H1 (cell line): ENCODE results near the gene SLC25A45. TPM values are rescaled to one million over a fixed set of nuclear protein-coding genes. Genes with fewer than 3 reads are reported as not detected.
A peak's percentile ranks its signal among the peaks of the same experiment; 100 is the strongest.

ENCODE experiments used
- CTCF ChIA-PET: fragments of 300-600 bp; sonication (Branson Sonifier 250); formaldehyde crosslinking; loops from one replicate; lab custom pipeline; 2021; ENCODE audit not compliant: partially characterized antibody; lab: Charles Lee
- POLR2A ChIA-PET: fragments of 300-600 bp; sonication (Branson Sonifier 250); formaldehyde crosslinking; loops from one replicate; lab custom pipeline; 2021; ENCODE audit warnings: inconsistent platforms; ENCODE audit not compliant: partially characterized antibody; lab: Charles Lee
- DNase-seq, 2 experiments: peaks; one replicate each; pipeline versions ENCODE4 v3.0.0 to v3.0.0-alpha.2; 2010 to 2022; ENCODE audit warnings: low spot score in 2 of 2, low read depth in 1 of 2, mixed read lengths in 1 of 2
- FAIRE-seq: peaks from 2 replicates; lab custom pipeline; 2011; peaks lifted over from hg19 to GRCh38; lab: Jason Lieb, UNC
- H2AFZ ChIP-seq: 2 replicates; pipeline ENCODE4 v1.8.1; 2012; ENCODE audit warnings: low read length, inconsistent platforms
- H2AK5ac ChIP-seq: 2 replicates; pipeline ENCODE4 v1.6.1; 2013; ENCODE audit warnings: low read depth, low read length
- H2BK120ac ChIP-seq: replicated peaks from 2 replicates; pipeline ENCODE3; 2013; ENCODE audit warnings: low read depth, low read length, inconsistent platforms
- H2BK12ac ChIP-seq: 2 replicates; pipeline ENCODE4 v1.6.1; 2013; ENCODE audit warnings: low read depth, low read length
- H2BK15ac ChIP-seq: 2 replicates; pipeline ENCODE4 v1.6.1; 2013; ENCODE audit warnings: low read length
- H2BK20ac ChIP-seq: 2 replicates; pipeline ENCODE4 v1.6.1; 2013; ENCODE audit warnings: low read length
- H2BK5ac ChIP-seq: 2 replicates; pipeline ENCODE4 v1.6.1; 2013; ENCODE audit warnings: low read depth, low read length
- H3K14ac ChIP-seq: 2 replicates; pipeline ENCODE4 v1.6.1; 2013; ENCODE audit warnings: inconsistent platforms; ENCODE audit not compliant: insufficient read length
- H3K18ac ChIP-seq: 2 replicates; pipeline ENCODE4 v1.6.1; 2013; ENCODE audit warnings: low read length; ENCODE audit errors: extremely low read depth
- H3K23ac ChIP-seq: 2 replicates; pipeline ENCODE4 v1.6.1; 2013; ENCODE audit warnings: inconsistent platforms; ENCODE audit not compliant: insufficient read length
- H3K23me2 ChIP-seq: 2 replicates; pipeline ENCODE4 v1.6.1; 2013; ENCODE audit warnings: low read depth, low read length
- H3K27ac ChIP-seq: 2 replicates; pipeline ENCODE4 v1.6.1; 2011; ENCODE audit warnings: low read depth, low read length, inconsistent platforms
- H3K27me3 ChIP-seq, 4 experiments: replicated peaks in 1 of 4; 1 replicate in 1 of 4; 2 replicates in 3 of 4; pipeline versions ENCODE4 v1.6.1 to v1.8.1; 2011 to 2013; ENCODE audit warnings: low read length in 3 of 4, mild to moderate bottlenecking in 3 of 4, inconsistent platforms in 2 of 4, mixed read lengths in 2 of 4, moderate library complexity in 1 of 4; ENCODE audit not compliant: control insufficient read depth in 3 of 4, insufficient read depth in 3 of 4; ENCODE audit errors: extremely low read depth in 1 of 4
- H3K36me3 ChIP-seq, 4 experiments: 2 replicates each; pipeline versions ENCODE4 v1.6.1 to v1.8.1; 2011 to 2013; ENCODE audit warnings: mild to moderate bottlenecking in 4 of 4, low read length in 3 of 4, moderate library complexity in 2 of 4, control low read depth in 1 of 4, inconsistent platforms in 1 of 4; ENCODE audit not compliant: insufficient read depth in 4 of 4, control insufficient read depth in 2 of 4
- H3K4ac ChIP-seq: replicated peaks from 2 replicates; pipeline ENCODE3; 2013; ENCODE audit warnings: low read length, low read depth, mixed read lengths, inconsistent platforms; ENCODE audit not compliant: insufficient read length
- H3K4me1 ChIP-seq, 4 experiments: replicated peaks in 1 of 4; 1 replicate in 1 of 4; 2 replicates in 3 of 4; pipeline versions ENCODE4 v1.6.1 to v1.8.1; 2011 to 2013; ENCODE audit warnings: low read length in 3 of 4, inconsistent platforms in 2 of 4, mixed read lengths in 1 of 4; ENCODE audit not compliant: insufficient read depth in 4 of 4, control insufficient read depth in 3 of 4
- H3K4me2 ChIP-seq, 2 experiments: 2 replicates each; pipeline versions ENCODE4 v1.6.1 to v1.8.1; 2011 to 2013; ENCODE audit warnings: low read depth in 2 of 2, low read length in 2 of 2, control low read depth in 1 of 2, inconsistent platforms in 1 of 2, mild to moderate bottlenecking in 1 of 2; ENCODE audit not compliant: insufficient read depth in 1 of 2
- H3K4me3 ChIP-seq, 4 experiments: fragments of 200-600, 300-600 bp in 1 of 4; sonication (generic), shearing (Covaris generic), sonication (Bioruptor Twin) in 1 of 4; 2 replicates each; pipeline versions ENCODE4 v1.5.1 to v1.8.1; 2011 to 2016; ENCODE audit warnings: low read length in 4 of 4, low read depth in 3 of 4, control low read depth in 2 of 4, inconsistent platforms in 2 of 4, mild to moderate bottlenecking in 2 of 4, mixed read lengths in 1 of 4, moderate library complexity in 1 of 4; ENCODE audit not compliant: insufficient read depth in 2 of 4; ENCODE audit errors: extremely low read depth in 1 of 4
- H3K56ac ChIP-seq: replicated peaks from 2 replicates; pipeline ENCODE3; 2013; ENCODE audit warnings: low read depth, mild to moderate bottlenecking, mixed read lengths, low read length, inconsistent platforms; ENCODE audit not compliant: insufficient read length
- H3K79me1 ChIP-seq: 2 replicates; pipeline ENCODE4 v1.6.1; 2013; ENCODE audit warnings: low read depth, low read length, control low read depth
- H3K79me2 ChIP-seq, 2 experiments: 2 replicates each; pipeline versions ENCODE4 v1.6.1 to v1.8.1; 2012 to 2013; ENCODE audit warnings: low read length in 2 of 2, mild to moderate bottlenecking in 2 of 2, inconsistent platforms in 1 of 2; ENCODE audit not compliant: insufficient read depth in 2 of 2, control insufficient read depth in 1 of 2
- H3K9ac ChIP-seq, 4 experiments: replicated peaks in 1 of 4; 1 replicate in 1 of 4; 2 replicates in 3 of 4; pipeline versions ENCODE4 v1.6.1 to v1.8.1; 2011 to 2013; ENCODE audit warnings: low read depth in 3 of 4, low read length in 3 of 4, control low read depth in 2 of 4, mild to moderate bottlenecking in 2 of 4, moderate library complexity in 2 of 4, inconsistent platforms in 1 of 4; ENCODE audit errors: extremely low read depth in 1 of 4
- H3K9me3 ChIP-seq, 2 experiments: 2 replicates each; pipeline versions ENCODE4 v1.6.1 to v1.8.1; 2012 to 2013; ENCODE audit warnings: mild to moderate bottlenecking in 2 of 2, moderate library complexity in 2 of 2, control low read depth in 1 of 2, inconsistent platforms in 1 of 2, low read depth in 1 of 2, low read length in 1 of 2, mixed read lengths in 1 of 2; ENCODE audit not compliant: insufficient read depth in 2 of 2
- H4K20me1 ChIP-seq, 2 experiments: replicated peaks in 1 of 2; 2 replicates each; pipeline versions ENCODE3 to v1.8.1; 2011 to 2013; ENCODE audit warnings: inconsistent platforms in 2 of 2, low read length in 2 of 2, mild to moderate bottlenecking in 1 of 2; ENCODE audit not compliant: insufficient read depth in 2 of 2, control insufficient read depth in 1 of 2
- H4K5ac ChIP-seq: 2 replicates; pipeline ENCODE4 v1.6.1; 2013; ENCODE audit warnings: low read length, low read depth, mixed read lengths, inconsistent platforms; ENCODE audit not compliant: insufficient read length
- H4K8ac ChIP-seq: 2 replicates; pipeline ENCODE4 v1.8.0; 2013; ENCODE audit warnings: mild to moderate bottlenecking, moderate library complexity, low read length, inconsistent platforms; ENCODE audit not compliant: insufficient read depth; ENCODE audit errors: extremely low read depth
- H4K91ac ChIP-seq: replicated peaks from 2 replicates; pipeline ENCODE3; 2013; ENCODE audit warnings: low read length, mixed read lengths, inconsistent platforms; ENCODE audit not compliant: insufficient read length
- ASH2L ChIP-seq: fragments of 200-600, 300-600 bp; sonication (generic); IDR thresholded peaks from one replicate; pipeline ENCODE4 v1.7.1; 2017; ENCODE audit warnings: low read length
- SIX5 ChIP-seq: IDR thresholded peaks from 2 replicates; pipeline ENCODE4 v1.6.1; 2011; ENCODE audit warnings: mild to moderate bottlenecking, low read depth, low read length
- WGBS, 2 experiments: shearing (Covaris generic) in 1 of 2; methylation state at CpG; one replicate each; pipeline versions ENCODE4 v1.1.6 to v1.1.7; 2013 to 2015; ENCODE audit warnings: low lambda C conversion rate in 2 of 2, mixed read lengths in 2 of 2, inconsistent platforms in 1 of 2, low coverage in 1 of 2, missing lambda C conversion rate in 1 of 2; ENCODE audit not compliant: insufficient replicate concordance in 2 of 2, insufficient coverage in 1 of 2, insufficient read length in 1 of 2; ENCODE audit errors: extremely low coverage in 1 of 2, missing lambda C conversion rate in 1 of 2; 5-methylcytosine and 5-hydroxymethylcytosine counted together
- polyA plus RNA-seq, 7 experiments: library from polyadenylated mRNA; depleted of rRNA in 3 of 7; stranded (reverse) in 5 of 7; unstranded in 2 of 7; fragments of >200 nt in 5 of 7; fragments of 200-250 nt in 2 of 7; gene quantifications; 1 replicate in 5 of 7; 2 replicates in 1 of 7; 4 replicates in 1 of 7; pipeline versions ENCODE4 v1.2.1 to v1.2.3, GENCODE V29; 2011 to 2013; ENCODE audit warnings: missing spikeins in 2 of 7, mixed read lengths in 2 of 7
- total RNA-seq: library from RNA; stranded (reverse); fragmentation: NEBNext Ultra II Directional; extraction: Animal tissue kit (Norgen Biotek cat#: 25700); gene quantifications from 2 replicates; pipeline ENCODE4 v1.2.1, GENCODE V29; 2021
- TF ChIP-seq, protein P1 (sequence below), 3 experiments: IDR thresholded peaks; 1 replicate in 2 of 3; 2 replicates in 1 of 3; pipeline versions ENCODE4 v1.5.1 to v1.6.1; 2011; ENCODE audit warnings: low read length in 3 of 3, mild to moderate bottlenecking in 3 of 3, inconsistent platforms in 2 of 3, low read depth in 1 of 3, moderate library complexity in 1 of 3; ENCODE audit not compliant: insufficient read depth in 1 of 3; ENCODE audit errors: control extremely low read depth in 1 of 3

The SLC25A45 gene
- total and polyA plus RNA-seq, 2 of the 8 experiments (the other 6 are each of a cell fraction or from before 2014, with no cell fraction given) = 0.54 to 0.59 TPM

DNA sequence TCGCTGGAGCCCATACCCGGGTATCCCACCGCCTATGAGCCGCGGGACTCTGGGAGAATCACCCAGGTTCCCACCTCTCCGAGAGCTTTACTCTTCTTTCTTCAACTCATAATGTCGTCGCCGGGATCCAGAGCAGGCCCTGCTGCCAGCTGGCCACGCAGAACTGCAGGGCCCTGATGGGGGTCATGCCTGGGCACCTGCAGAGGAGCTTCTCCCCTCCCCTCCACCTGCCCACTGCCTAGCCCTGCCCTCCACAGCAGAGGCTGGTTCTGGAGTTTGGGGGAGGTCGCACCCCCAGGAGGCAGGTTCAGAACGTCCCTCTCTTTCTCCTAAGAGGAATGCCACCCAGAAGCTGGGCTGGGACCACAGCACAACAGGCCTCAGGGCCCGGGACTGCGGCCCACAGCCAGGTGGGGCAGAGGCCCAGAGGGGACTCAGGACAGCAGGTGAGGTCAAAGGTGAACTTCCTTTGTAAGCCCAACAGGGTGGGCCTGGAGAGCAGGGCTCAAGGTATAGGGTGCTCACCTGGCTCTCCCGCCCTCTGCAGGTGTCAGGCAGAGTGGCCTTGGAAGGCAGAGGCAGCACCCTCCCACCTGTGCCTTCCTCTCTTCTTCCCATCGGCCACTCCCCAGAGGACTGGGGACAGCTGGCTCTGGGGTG is 1.9 kb downstream of the SLC25A45 start:
- DNase-seq = no peak
- FAIRE-seq = no peak
- Histone ChIP-seq H4K91ac (no peak overlapping the region), H3K23ac (no peak overlapping the region), H3K9ac (no peak overlapping the region), H3K79me1 (no peaks in the 10 kb centered on the region), H2BK15ac (no peak overlapping the region), H3K9me3 (no peaks in the 10 kb centered on the region), H2BK120ac (no peak overlapping the region)
- CTCF ChIA-PET = interaction anchor here (0.6 to 5.2 kb wide), 17 partner anchors 10 to 903 kb away, joined by 3 to 30 read pairs (median 5); no protein-coding TSS in a partner anchor
- WGBS, 2 experiments = 82% methylated on average over 16 of the region's 16 CpGs; no CpG with 5 or more reads in 1 of the 2 experiments
- TF ChIP-seq, protein P1, sequence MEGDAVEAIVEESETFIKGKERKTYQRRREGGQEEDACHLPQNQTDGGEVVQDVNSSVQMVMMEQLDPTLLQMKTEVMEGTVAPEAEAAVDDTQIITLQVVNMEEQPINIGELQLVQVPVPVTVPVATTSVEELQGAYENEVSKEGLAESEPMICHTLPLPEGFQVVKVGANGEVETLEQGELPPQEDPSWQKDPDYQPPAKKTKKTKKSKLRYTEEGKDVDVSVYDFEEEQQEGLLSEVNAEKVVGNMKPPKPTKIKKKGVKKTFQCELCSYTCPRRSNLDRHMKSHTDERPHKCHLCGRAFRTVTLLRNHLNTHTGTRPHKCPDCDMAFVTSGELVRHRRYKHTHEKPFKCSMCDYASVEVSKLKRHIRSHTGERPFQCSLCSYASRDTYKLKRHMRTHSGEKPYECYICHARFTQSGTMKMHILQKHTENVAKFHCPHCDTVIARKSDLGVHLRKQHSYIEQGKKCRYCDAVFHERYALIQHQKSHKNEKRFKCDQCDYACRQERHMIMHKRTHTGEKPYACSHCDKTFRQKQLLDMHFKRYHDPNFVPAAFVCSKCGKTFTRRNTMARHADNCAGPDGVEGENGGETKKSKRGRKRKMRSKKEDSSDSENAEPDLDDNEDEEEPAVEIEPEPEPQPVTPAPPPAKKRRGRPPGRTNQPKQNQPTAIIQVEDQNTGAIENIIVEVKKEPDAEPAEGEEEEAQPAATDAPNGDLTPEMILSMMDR (IDR thresholded peaks at IDR 0.05; ENCODE audit: control extremely low read depth in 1 of 3, insufficient read depth in 1 of 3, low read depth in 1 of 3, low read length in 3 of 3) = peak; percentile 19 to 41 (median 19)
- TF ChIP-seq ASH2L = no peak
- TF ChIP-seq SIX5 = no peak
- TF ChIP-seq, all 59 proteins: peak for 1
- Histone ChIP-seq H3K27ac (no peak overlapping the region), H2BK20ac (no peak overlapping the region), H3K23me2 (no peaks in the 10 kb centered on the region), H3K79me2 (no peaks in the 10 kb centered on the region), H2AK5ac (no peak overlapping the region), H2BK5ac (no peak overlapping the region; the same call in 1 of the 2 replicates), H3K4me1 (peaks cover 0 to 12% (median 11%) of the 10 kb centered on the region in 4 experiments; a peak in 5 of 7 replicates), H3K14ac (no peak overlapping the region), H4K5ac (no peak overlapping the region), H3K4me3 (no peak overlapping the region), H3K56ac (no peak overlapping the region), H3K4ac (no peak overlapping the region), H3K36me3 (no peaks in the 10 kb centered on the region), H2BK12ac (peak overlapping the region; percentile 17; the same call in 1 of the 2 replicates), H4K8ac (no peak overlapping the region), H2AFZ (no peak overlapping the region), H3K27me3 (no peaks in the 10 kb centered on the region), H4K20me1 (no peaks in the 10 kb centered on the region), H3K4me2 (no peak overlapping the region), H3K18ac (no peak overlapping the region)
- POLR2A ChIA-PET = interaction anchor here (0.6 to 3.6 kb wide), 7 partner anchors 9 to 126 kb away, joined by 3 to 36 read pairs (median 3); partner anchors contain the start of genes CDC42EP2 and NEAT1
